Measurements from ENCODE around the gene KANSL1.

The KANSL1 gene

DNA sequence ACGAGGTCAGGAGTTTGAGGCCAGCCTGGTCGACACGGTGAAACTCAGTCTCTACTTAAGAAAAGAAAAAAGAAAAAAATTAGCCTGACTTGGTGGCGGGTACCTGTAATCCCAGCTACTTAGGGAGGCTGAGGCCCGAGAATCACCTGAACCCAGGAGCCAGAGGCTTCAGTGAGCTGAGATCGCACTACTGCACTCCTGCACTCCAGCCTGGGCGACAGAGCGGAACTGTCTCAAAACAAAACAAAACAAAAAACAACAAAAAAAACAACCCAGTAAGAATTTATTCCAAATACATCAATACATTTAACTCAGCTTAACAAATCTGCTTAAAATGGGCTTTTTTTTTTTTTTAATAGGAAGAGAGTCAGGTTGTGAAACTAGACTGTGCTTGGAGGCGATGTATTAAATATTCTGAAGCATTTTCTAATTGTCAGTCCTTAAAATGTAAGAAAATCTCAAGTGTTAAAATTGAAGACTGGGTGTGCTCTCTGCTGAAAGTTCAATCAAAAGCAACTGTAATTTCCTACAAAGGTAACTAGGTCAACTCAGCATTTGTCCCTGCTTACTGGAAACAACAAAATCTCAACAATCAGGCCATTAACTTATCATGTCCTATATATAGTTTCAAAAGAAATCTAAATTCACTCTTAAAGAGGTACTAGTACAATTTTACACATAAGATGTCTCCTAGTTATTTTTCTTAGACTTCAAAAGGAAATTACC lies 23.2 kb downstream of the KANSL1 start:
- DNase-seq (ENCODE audit: low read depth), result no peak

DNA sequence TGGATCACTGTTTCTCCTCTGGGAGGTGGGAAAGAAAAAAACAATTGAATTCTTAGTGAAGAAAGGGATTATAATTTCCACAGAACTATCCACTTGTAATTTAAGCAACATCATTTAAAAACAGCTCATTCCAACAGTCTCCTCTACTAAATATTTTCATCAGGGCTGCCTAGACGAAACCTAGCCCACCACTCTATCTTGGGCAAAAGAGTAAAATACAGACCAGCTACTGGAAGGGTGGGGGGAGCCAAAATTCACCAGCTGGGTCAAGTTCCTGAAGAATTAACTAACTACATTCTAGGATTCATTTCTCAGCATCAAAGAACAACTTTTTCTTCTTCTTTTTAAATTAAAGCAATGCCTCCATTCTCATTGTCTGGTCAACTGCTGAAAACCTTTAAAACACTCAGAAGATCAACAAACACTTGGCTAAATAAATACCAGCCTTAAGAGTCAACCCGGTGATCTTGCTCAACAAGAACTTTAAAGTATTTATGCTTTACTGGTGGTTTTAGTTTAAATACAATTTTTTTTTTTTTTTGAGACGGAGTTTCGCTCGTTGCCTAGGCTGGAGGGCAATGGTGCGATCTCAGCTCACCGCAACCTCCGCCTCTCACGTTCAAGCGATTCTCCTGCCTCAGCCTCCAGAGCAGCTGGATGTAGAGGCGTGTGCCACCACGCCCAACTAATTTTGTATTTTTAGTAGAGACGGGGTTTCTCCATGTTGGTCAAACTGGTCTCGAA lies 25.2 kb downstream of the KANSL1 start:
- DNase-seq (ENCODE audit: low read depth), result no peak

DNA sequence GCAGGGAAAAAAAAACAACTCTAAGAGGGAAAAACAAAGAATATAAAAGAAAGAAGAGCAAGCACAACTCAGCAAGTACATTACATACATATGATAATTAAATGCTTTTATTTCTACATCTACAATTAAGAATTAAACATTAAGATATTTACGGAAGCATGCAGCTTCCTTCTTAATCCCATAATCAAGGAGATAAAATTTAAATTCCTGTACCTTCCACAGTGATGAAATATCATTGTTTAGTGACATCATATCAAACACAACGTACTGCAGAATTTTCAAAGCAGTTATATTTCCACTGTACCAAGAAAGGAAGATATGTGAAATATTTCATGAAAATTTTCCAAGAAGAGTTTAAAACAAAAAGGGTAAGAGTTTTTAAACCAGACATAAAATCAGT lies 26.0 kb downstream of the KANSL1 start:
- DNase-seq (ENCODE audit: low read depth), result no peak

DNA sequence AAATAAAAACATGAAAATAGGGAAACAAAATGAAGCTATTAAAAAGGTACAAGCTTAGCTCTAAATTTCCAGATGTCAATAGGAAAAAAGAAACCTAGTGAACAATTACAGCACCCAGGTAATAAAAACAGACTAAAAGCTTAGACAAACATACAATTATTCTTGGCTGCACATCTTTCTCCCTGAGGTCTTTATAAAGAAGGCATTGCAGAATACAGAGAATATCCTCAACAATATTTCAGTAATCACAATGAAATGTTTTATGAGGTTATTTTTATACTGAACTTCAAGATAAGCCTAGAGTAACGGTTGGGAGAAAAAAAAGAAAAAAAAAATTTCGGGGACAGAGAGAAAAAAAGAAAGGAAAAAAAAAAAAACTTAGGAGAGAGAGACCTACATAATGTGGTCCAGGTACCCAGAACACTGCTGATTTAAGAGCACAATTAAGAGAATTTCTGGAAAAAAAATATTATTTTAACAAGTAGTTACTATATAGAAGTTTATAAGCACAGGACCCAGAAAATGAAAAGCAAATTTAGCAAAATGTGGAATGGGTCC lies 26.5 kb downstream of the KANSL1 start:
- no peak for DNase-seq (ENCODE audit: low read depth)

DNA sequence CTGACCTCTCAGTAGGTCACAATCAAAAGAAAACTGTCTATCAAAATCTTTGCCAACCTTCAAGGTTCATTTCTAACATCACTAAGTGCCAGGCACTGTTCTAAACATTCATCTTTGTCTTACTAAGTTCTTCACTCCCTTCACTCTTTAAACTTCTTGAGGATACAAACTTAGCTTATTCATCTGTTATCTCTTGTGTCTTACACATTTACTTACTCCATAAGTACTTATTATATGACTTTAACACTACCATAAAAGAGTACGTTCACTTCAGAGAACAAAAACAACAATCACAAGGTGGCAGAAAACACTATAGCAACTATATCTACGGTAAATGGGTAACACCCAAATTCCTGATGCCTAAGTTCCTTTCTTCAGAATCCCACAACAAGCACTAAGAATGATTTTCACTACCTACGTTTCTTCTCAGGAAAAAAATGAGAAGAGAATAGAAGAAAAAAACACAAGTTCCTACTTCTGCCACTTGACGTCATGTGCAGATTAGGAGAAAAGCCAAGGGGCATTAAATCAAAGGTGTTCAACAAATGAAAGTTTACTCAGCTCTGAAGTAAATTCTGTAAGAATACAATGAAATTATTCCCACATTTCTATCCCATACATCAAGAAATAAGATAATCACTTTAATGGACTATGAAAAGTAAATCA lies 29.2 kb downstream of the KANSL1 start:
- DNase-seq (ENCODE audit: low read depth), result no peak

DNA sequence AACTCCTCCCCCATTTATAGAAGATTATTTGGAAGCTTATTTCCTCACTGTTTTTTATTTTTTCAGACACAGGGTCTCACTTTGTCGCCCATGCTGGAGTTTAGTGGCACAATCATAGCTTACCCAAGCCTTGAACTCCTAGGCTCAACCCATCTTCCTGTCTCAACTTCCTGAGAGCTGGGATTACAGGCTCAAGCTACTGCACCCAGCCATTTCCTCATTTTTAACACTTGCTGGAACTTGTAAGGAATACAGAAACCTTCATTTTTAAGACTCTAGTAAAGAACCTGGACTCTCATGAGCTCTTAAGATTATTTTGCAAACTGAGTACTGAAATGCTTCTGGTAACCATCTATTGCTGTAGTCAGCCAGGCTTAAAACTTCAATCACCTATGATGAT lies 29.9 kb downstream of the KANSL1 start:
- DNase-seq (ENCODE audit: low read depth), result no peak

DNA sequence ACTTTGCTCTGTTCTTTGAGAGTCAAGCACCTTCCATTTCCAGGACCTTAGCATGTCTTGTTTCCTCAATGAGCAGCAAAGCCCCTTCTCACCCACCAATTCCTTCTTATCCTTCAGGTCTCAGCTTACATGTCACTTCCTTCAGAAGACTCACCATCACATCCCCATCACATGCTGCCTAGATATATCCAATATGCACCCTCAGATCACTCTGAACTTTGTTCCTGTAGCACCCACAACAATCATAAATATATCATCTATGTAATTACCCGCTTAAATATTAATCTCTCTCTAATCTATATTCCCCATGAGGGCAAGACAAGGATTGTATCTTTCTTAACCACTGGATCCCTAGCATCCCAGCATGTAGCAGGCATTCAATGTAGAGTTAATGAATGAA lies 30.4 kb downstream of the KANSL1 start:
- no peak for DNase-seq (ENCODE audit: low read depth)

DNA sequence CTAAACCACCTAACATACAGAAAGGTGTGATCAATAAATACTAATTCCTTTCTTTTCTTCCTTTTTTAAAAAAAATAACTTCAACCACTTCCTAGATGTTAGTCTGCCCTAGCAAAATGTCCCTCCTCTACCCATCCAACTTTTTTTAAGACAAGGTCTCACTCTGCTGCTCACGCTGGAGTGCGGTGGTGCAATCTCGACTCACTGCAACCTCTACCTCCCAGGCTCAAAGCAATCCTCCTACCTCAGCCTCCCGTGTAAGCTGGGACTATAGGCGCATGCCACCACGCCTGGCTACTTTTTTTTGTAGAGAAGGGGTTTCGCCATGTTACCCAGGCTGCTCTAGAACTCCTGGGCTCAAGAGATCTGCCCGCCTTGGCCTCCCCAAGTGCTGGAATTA lies 33.1 kb downstream of the KANSL1 start:
- no peak for DNase-seq (ENCODE audit: low read depth)

DNA sequence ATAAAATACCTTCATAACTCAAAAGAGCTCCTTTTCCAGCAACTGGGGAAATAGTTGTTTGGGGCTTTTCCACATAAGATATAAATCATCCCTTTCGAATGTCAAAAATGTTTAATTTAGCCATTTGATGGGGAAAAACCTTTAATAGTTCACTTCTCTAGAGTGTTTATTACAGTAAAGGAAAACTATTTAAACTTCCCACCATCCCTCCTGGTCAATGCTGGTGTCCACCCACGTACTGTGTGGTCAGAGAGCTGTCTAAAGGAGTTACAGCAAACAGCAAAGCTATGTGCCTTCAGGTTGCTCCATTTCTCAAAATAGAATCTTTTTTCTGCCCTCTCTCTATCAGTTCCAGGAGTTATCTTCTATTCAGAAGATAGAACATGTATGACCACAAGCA lies 33.5 kb downstream of the KANSL1 start:
- DNase-seq (ENCODE audit: low read depth), result no peak

DNA sequence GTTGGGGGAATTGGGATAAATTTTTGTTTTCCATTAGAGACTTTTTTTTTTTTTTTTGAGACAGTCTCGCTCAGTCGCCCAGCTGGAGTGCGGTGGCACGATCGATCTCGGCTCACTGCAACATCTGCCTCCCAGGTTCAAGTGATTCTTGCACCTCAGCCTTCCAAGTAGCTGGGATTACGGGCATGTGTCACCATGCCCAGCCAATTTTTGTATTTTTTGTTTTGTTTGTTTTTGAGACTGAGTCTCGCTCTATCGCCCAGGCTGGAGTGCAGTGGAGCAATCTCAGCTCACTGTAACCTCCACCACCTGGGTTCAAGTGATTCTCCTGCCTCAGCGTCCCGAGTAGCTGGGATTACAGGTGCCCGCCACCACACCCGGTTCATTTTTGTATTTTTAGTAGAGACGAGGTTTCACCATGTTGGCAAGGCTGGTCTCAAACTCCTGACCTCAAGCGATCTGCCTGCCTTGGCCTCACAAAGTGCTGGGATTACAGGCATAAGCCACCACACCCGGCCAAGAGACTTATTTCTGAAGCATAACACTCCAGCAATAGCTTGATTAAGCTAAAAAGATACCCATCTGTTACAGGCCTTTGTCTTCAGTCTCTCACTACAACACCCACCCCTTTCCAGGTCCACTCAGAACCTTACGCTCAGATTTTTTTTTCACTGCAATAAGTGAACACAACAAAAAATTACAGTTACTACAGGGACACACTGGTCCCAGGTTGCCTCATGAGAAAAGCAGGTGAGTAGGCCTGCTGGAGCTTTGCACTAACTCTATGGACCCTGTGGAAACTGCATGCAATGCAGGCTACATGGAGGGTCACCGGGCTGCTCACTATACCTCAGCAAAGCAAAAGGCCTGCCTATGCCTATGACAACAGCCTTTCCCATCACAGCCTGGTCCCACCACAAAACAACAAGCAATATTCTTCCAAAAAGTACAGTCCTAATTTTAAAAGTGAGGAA lies 34.6 kb downstream of the KANSL1 start:
- DNase-seq (ENCODE audit: low read depth), result no peak

DNA sequence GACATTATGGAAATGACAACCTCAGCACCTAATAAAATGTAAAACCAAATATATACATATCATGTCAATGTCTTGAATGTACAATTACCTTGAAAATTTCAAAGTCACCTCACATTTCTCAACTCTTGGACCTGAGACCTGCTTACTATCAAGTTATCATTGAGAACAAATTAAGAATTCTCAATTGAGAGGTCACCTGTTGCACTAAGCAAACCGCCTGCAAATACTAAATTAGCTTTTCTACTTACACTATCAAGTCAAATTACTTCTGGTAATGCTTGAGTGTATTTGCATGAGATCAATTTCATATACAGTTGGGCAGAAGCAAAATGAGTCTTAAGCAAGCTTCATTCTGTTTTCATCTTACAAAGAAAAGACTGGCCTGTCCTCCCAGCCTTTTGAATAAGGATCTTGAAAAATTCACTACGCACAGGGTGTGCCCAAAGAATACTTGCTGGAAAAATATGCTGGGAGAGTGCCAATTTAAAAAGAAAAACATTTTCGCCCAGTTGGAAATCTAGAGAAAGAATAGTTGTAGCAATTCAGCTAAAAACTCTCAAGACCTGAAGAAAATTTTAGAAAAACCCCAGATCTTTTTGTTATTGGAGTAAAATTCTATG lies 35.7 kb downstream of the KANSL1 start:
- DNase-seq (ENCODE audit: low read depth), result no peak

DNA sequence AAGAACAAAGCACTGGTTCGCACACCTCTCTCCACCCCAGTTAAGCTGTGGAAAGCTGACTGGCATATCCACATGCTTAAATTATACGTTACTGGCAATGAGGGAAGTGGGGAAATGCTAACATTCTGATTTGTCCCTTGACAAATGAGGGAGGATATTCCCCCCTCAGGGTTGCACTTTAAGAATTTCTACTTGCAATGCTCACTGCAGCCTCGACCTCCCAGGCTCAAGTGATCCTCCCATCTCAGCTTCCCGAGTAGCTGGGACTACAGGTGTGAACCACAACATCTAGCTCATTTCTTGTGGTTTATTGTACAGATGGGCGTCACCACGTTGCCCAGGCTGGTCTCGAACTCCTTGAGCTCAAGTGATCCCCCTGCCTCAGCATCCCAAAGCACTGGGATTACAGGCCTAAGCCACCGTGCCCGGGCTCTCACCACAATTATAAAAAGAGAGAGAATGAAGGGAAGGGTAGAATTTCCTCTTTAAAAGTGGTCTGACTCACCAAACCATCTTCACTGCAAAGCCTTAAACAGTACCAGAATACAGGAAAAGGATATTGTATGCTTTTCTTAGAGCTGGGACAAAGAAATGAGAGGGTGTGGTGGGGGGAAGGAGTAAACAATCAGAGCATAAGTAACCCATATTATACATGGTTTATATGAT lies 38.9 kb downstream of the KANSL1 start:
- DNase-seq (ENCODE audit: low read depth), result no peak

DNA sequence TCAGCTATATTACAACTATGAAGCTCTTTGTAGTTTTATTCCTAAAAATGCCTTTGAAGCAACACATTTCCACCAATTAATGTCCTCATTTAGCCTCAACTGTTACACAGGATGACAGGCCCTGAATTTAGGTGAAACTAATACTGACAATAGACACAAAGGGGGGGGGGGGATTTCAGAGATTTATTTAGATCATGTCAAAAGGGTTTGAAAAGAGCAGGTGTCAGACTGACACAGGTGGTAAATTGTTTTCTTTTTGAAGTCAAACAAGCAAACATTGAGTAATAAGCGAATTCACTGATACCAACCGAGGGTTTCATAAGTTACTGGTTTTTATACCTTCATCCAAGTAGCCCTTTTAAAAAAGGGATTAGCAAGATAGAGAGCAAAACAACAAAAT lies 40.8 kb downstream of the KANSL1 start:
- DNase-seq (ENCODE audit: low read depth), result no peak

DNA sequence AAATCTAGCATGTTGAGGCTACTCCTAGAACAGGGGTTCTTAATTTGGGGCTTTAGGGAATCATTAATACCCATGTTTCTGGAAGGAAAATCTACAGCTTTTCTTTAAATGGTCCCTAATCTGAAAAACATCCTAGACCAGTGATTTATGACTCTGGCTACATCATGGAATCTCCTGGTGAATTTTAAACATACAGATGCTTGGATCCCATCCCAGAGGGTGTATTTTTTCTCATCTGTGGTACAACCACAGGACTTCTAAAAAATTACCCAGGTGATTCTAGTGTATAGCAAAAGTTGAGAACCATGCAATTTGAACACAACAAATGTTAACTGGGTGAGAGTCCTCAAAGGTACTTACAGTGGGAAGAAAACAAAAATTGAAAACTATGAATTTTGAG lies 41.5 kb downstream of the KANSL1 start:
- no peak for DNase-seq (ENCODE audit: low read depth)

DNA sequence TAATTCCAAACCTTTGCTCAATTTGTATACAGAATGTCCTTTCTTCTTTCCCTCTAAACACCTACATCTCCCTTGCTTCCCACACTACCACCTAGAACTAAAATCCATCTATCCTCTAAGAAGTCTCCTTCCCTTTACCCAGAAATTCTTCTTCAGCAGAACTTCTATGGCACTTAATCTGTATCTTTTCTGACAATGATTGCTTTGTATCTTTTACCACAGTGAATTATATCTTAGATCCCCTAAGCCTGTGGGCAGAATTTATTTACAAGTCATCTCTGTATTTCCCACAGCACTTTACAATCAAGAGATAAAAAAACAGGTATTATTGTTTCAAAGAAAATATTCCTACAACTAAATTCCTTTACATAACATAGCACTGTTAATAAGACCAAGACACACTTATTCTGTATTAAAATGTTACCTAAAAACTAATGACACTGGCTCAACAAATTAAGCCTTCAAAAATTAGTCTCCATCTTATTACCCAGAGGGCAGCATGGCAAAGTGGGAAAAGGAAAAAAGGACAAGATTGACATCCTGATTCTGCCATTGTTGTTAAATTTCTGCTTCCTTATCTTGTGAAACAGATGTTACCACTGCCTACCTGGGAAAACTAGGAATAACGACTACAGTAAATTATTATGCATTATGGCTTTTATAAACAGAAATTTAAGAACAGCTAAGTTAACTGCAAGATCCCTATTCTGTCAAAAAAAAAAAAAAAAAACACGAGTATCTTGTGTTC lies 42.8 kb downstream of the KANSL1 start:
- DNase-seq (ENCODE audit: low read depth), result no peak

DNA sequence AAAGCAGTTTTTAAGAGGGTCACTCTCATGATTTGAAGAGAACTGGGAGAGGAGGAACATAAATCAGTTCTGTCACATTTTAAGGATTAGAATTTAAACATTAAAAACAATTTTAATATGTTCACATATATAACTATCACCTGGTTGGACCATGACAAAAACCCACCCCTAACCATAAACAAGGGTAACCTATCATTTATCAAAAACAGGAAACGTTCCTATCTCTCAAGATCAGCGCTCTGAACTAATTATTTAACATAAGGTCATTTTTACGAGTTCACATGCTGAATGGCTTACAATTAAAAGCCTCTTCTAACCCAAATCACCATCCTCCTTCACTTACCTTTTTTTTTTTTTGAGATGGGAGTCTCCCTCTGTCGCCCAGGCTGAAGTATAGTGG lies 45.0 kb downstream of the KANSL1 start:
- no peak for DNase-seq (ENCODE audit: low read depth)

DNA sequence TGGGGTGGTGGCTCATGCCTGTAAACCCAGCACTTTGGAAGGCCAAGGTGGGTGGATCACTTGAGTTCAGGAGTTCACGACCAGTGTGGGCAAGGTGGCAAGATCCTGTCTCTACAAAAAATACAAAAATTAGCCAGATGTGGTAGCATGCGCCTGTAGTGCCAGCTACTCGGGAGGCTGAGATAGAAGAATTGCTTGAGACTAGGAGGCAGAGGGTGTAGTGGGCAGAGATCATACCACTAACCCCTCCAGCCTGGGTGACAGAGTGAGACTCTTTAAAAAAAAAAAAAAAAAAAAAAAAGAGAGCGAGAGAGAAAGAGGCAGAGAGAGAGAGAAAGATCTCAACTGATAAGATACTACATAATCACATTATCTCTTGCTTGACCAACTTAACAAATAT lies 45.9 kb downstream of the KANSL1 start:
- no peak for DNase-seq (ENCODE audit: low read depth)

DNA sequence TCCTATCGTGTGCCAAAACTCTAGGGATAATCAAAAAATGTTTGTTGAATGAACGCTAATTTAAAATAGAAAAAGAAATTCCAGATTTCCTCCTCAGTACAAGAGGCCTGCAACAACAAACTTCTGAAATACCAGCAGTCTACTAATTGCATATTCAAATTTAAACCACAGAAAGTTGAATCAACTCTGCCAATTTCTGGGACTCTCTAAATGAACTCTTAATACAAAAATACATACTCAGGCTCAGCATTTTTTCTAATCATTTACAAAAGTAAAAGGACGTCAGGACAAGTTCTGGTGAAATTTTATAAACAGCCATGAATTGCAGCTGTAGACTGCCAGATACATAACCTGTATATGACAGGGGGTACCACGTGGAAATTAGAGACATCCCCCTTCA lies 49.0 kb downstream of the KANSL1 start:
- DNase-seq (ENCODE audit: low read depth), result no peak

DNA sequence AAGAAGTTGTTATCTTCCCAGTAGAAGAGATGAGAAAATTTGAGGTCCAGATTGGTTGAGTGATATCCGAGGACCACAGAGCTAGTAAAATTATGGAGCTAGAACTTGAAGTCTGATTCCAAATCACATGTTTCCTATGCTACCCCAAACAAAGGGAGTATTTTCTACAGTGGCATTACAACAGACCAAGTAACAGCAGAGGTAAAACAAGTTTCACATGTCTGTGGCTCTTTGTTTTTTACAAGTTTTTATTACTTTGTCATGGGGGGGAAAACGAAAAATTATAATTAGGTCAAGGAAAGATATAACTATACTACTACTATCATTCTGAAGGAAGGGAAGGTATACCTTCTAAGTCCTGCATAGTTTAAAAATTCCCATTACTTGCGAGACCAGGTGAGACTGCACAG lies 49.4 kb downstream of the KANSL1 start:
- DNase-seq (ENCODE audit: low read depth), result no peak

DNA sequence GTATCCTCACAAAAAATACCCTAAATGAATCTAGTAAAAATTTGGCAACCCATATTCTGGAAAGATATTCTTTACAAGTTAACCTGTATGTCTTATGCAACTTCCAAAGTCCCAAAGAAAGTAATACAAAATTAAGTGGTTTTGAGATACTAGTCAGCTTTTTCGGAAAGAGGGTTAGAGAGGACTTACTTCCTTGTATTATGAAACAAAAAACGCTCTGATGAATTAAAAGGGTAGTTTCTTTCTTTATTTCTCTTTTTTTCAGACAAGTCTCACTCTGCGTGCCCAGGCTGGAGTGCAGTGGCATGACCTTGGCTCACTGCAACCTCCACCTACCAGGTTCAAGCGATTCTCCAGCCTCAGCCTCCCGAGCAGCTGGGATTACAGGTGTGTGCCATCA lies 51.6 kb downstream of the KANSL1 start:
- DNase-seq (ENCODE audit: low read depth), result no peak

Data from stimulated activated CD8-positive, alpha-beta memory T cell treated with anti-CD3 and anti-CD28 coated beads, Interleukin-12 subunit alpha, Interleukin-12 subunit beta, amount 100 ng/mL, for 1 hour (primary cell).